Heart left ventricle (tissue), 16 donors: ENCODE measurements around the gene RAB9B. TPM values are rescaled to one million over a fixed set of nuclear protein-coding genes. Genes with fewer than 3 reads are reported as not detected.
A peak's percentile ranks its signal among the peaks of the same experiment; 100 is the strongest.

Source experiments
- ATAC-seq, 4 donors: fragments of 200-7000 bp; cut with Tn5 transposase; one replicate each; pipeline ENCODE4 v1.9.1; 2020 to 2022; ENCODE audit warnings: moderate library complexity in 4 of 4, mild to moderate bottlenecking in 3 of 4, moderate number of reproducible peaks in 1 of 4
- DNase-seq, 5 donors: peaks; one replicate each; pipeline ENCODE4 v3.0.0-alpha.2; 2020
- H3K27ac ChIP-seq, 12 donors: fragments of 200-600 bp; sonication (generic) in 4 of 12; one replicate each; pipeline versions ENCODE4 v1.5.0 to v1.8.0; 2016 to 2022; ENCODE audit warnings: mild to moderate bottlenecking in 2 of 12
- H3K27me3 ChIP-seq, 9 donors: fragments of 200-600 bp; sonication (generic) in 2 of 9; one replicate each; pipeline versions ENCODE4 v1.5.1 to v1.8.0; 2016 to 2022; ENCODE audit warnings: mild to moderate bottlenecking in 3 of 9
- H3K36me3 ChIP-seq, 9 donors: fragments of 200-600 bp; sonication (generic) in 2 of 9; one replicate each; pipeline versions ENCODE4 v1.5.0 to v1.8.0; 2018 to 2022; ENCODE audit warnings: mild to moderate bottlenecking in 2 of 9
- H3K4me1 ChIP-seq, 12 donors: fragments of 200-600 bp; sonication (generic) in 4 of 12; one replicate each; pipeline versions ENCODE4 v1.5.0 to v1.8.0; 2016 to 2022; ENCODE audit warnings: mild to moderate bottlenecking in 3 of 12
- H3K4me3 ChIP-seq, 12 donors: fragments of 200-600 bp; sonication (generic) in 4 of 12; one replicate each; pipeline versions ENCODE4 v1.5.0 to v1.8.0; 2017 to 2022; ENCODE audit warnings: mild to moderate bottlenecking in 9 of 12, moderate library complexity in 4 of 12
- H3K9me3 ChIP-seq, 12 donors: fragments of 200-600 bp; sonication (generic) in 4 of 12; one replicate each; pipeline versions ENCODE4 v1.5.0 to v1.8.0; 2016 to 2022; ENCODE audit warnings: mild to moderate bottlenecking in 1 of 12
- CTCF ChIP-seq, 12 donors: fragments of 200-600 bp; sonication (generic) in 4 of 12; IDR thresholded peaks; one replicate each; pipeline versions ENCODE4 v1.5.0 to v1.8.0; 2018 to 2022; ENCODE audit warnings: antibody characterized with exemption in 12 of 12, mild to moderate bottlenecking in 5 of 12
- POLR2A ChIP-seq, 2 donors: fragments of 450-650 bp; IDR thresholded peaks; one replicate each; pipeline ENCODE4 v1.6.1; 2017; ENCODE audit warnings: antibody characterized with exemption in 2 of 2, mild to moderate bottlenecking in 2 of 2, moderate library complexity in 2 of 2
- WGBS, 4 donors: extraction: QIAGEN DNeasy Blood & Tissue Kit in 2 of 4; methylation state at CpG; one replicate each; pipeline versions ENCODE4 v1.1.5 to v1.1.7; 2013 to 2018; 5-methylcytosine and 5-hydroxymethylcytosine counted together
- intact Hi-C, 10 donors: fragments of 100-400 bp; cut with DNase I; formaldehyde crosslinking; loops; one replicate each; pipeline versions ENCODE4 v1.11.1 to v1.14.2; 2022
- polyA plus RNA-seq, 2 donors: library from polyadenylated mRNA; stranded (reverse); fragments of 200-250 nt; gene quantifications; one replicate each; pipeline ENCODE4 v1.2.3, GENCODE V29; 2013
- total RNA-seq, 9 donors: library from RNA; depleted of rRNA in 2 of 9; stranded (reverse); fragments of >200 nt in 2 of 9; fragmentation: NEBNext Ultra II Directional in 3 of 9; extraction: Animal tissue kit (Norgen Biotek cat#: 25700) in 3 of 9; gene quantifications; one replicate each; pipeline versions ENCODE4 v1.1.0 to v1.2.4, GENCODE V29; 2016 to 2023
- donor health status: ischemic (EF 13 %, LVEDD 7.1; RV severe dilation, severe dysfunction).
- donor health status: healthy with polysubstance abuse.
- donor health status: DM: no; HTN: yes; CAD: no.
- donor health status: DM: no; HTN: no; CAD: no.
- donor health status: ischemic (EF 25% LVEDD 6.9; RV normal size, moderate dysfunction).
- donor health status: ischemic (EF 25% LVEDD 5.7; RV mildly dilated, moderate dysfunction).
- donor health status: healthy.
- donor health status: DM: yes; HTN: yes; CAD: no.
- donor health status: ischemic (EF 35%, LVEDD 5.7; RV mildly dilated, moderate dysfunction).
- donor health status: nonischemic (EF 11% LVEDD 7.7; RV severe dilation, severe dysfunction).
- donor health status: DM: yes; HTN: yes; CAD: no.
- donor health status: PGD.
- donor health status: ischemic (EF 29% LVEDD 5.4; RV normal size, mild dysfunction).
- donor health status: nonischemic (EF 23%, LVEDD 6.1; RV moderate dilation, normal function).

The RAB9B gene
- total and polyA plus RNA-seq, 11 donors = 6.8 to 44.7 (median 26.7) TPM

GRCh38 chrX:103774070-103774642 lies 57.9 kb downstream of the RAB9B start:
- Histone ChIP-seq H3K4me3 (no peak overlapping the region), H3K36me3 (no peaks in the 10 kb centered on the region), H3K9me3 (no peaks in the 10 kb centered on the region), H3K27ac (no peak overlapping the region), H3K4me1 (peaks cover 0 to 1% (median 0%) of the 10 kb centered on the region in 12 donors), H3K27me3 (peaks cover 0 to 19% (median 0%) of the 10 kb centered on the region in 9 donors)
- WGBS, 4 donors = 76 to 83% (median 79%) methylated on average over 6 of the region's 6 CpGs
- TF ChIP-seq POLR2A (IDR thresholded peaks at IDR 0.05) (no peak), CTCF (IDR thresholded peaks at IDR 0.05) (peak in 9 of 12 donors; percentile 16 to 49 (median 37))
- DNase-seq (no peak), ATAC-seq (peak; percentile 45 to 65 (median 55))
- intact Hi-C loops = loop anchor here in 8 of 10 donors (5.0 to 10.0 kb wide), 5 partner anchors 49 to 242 kb away; partner anchors contain the start of gene TMEM31 (in 6 of the 8)

GRCh38 chrX:103773445-103773844 lies 58.6 kb downstream of the RAB9B start:
- DNase-seq = no peak
- TF ChIP-seq CTCF (IDR thresholded peaks at IDR 0.05) (no peak), POLR2A (IDR thresholded peaks at IDR 0.05) (no peak)
- H3K27me3 ChIP-seq = peaks cover 0 to 17% (median 0%) of the 10 kb centered on the region in 9 donors
- 47 to 73% (median 57%) methylated on average over 3 of the region's 3 CpGs for WGBS, 4 donors
- no peaks in the 10 kb centered on the region for H3K4me1 ChIP-seq
- no peaks in the 10 kb centered on the region for H3K9me3 ChIP-seq
- no peak overlapping the region for H3K27ac ChIP-seq
- no peaks in the 10 kb centered on the region for H3K36me3 ChIP-seq
- no peak overlapping the region for H3K4me3 ChIP-seq
- intact Hi-C loops = loop anchor here in 8 of 10 donors (5.0 to 10.0 kb wide), 5 partner anchors 49 to 241 kb away; partner anchors contain the start of gene TMEM31 (in 6 of the 8)
- ATAC-seq = no peak

Other genes with a start within 250 kb of the RAB9B start
- gene TCEAL4, start 246.7 kb downstream of the RAB9B start, total RNA-seq = 10 to 100 TPM; 50.9 to 75.3 (median 64.8) TPM
- 100 to 1,000 TPM; 105 to 176 TPM for gene TCEAL4, start 246.7 kb downstream of the RAB9B start, polyA plus RNA-seq
- gene TCEAL3, start 224.3 kb downstream of the RAB9B start, total RNA-seq = 10 to 100 TPM; 16.1 to 26.0 (median 20.2) TPM
- gene TCEAL3, start 224.3 kb downstream of the RAB9B start, polyA plus RNA-seq = 10 to 100 TPM; 30.3 to 37.7 TPM
- gene TCEAL1, start 203.3 kb downstream of the RAB9B start, total RNA-seq = 10 to 100 TPM; 18.8 to 33.2 (median 23.6) TPM
- gene TCEAL1, start 203.3 kb downstream of the RAB9B start, polyA plus RNA-seq = 10 to 100 TPM; 16.4 to 23.1 TPM
- 100 to 1,000 TPM; 148 to 238 (median 189) TPM for gene MORF4L2, start 145.6 kb downstream of the RAB9B start, total RNA-seq
- 100 to 1,000 TPM; 102 to 511 TPM for gene MORF4L2, start 145.6 kb downstream of the RAB9B start, polyA plus RNA-seq
- not detected for gene TMEM31, start 121.3 kb downstream of the RAB9B start, total RNA-seq
- under 1 TPM in 1 of 2 donors, not detected in 1; 0.38 TPM for gene TMEM31, start 121.3 kb downstream of the RAB9B start, polyA plus RNA-seq
- gene PLP1, start 55.4 kb downstream of the RAB9B start, total RNA-seq = 10 to 100 TPM in 1 of 9 donors, 1 to 10 TPM in 8; 1.2 to 12.5 (median 4.1) TPM
- gene PLP1, start 55.4 kb downstream of the RAB9B start, polyA plus RNA-seq = 1 to 10 TPM; 1.5 to 2.9 TPM
- 1 to 10 TPM in 1 of 9 donors, under 1 TPM in 6, not detected in 2; 0.14 to 1.2 (median 0.56) TPM for gene TMSB15B, start 130.4 kb upstream of the RAB9B start, total RNA-seq
- under 1 TPM; 0.38 to 0.94 TPM for gene TMSB15B, start 130.4 kb upstream of the RAB9B start, polyA plus RNA-seq
- not detected for gene H2BW1, start 181.5 kb upstream of the RAB9B start, total RNA-seq
- gene H2BW1, start 181.5 kb upstream of the RAB9B start, polyA plus RNA-seq = not detected
- not detected for gene H2BW2, start 207.7 kb upstream of the RAB9B start, total RNA-seq
- gene H2BW2, start 207.7 kb upstream of the RAB9B start, polyA plus RNA-seq = not detected
- under 1 TPM in 5 of 9 donors, not detected in 4; 0.15 to 0.54 (median 0.25) TPM for gene TMSB15C, start 244.0 kb upstream of the RAB9B start, total RNA-seq
- gene TMSB15C, start 244.0 kb upstream of the RAB9B start, polyA plus RNA-seq = under 1 TPM; 0.08 to 0.19 TPM